22Rv1 (cell line): ENCODE measurements around the gene SUSD6.

Source experiments
- CTCF ChIP-seq: fragments of 450-650 bp; IDR thresholded peaks from 2 replicates; pipeline ENCODE4 v1.5.1; 2017; ENCODE audit warnings: mild to moderate bottlenecking
- ZFX ChIP-seq: fragments of 450-650 bp; IDR thresholded peaks from 2 replicates; pipeline ENCODE4 v1.6.1; 2017; ENCODE audit warnings: antibody characterized with exemption, borderline replicate concordance

- no peak for TF ChIP-seq ZFX
- no peak for TF ChIP-seq CTCF
These were observed 802 bp downstream of the SUSD6 start for GRCh38 chr14:69612014-69612782.
